H54 (cell line): Measurements from ENCODE around the gene VWA8.
A peak's percentile ranks its signal among the peaks of the same experiment; 100 is the strongest.
"Not testable (repeated sequence)": the region's sequence is repeated elsewhere in the genome, so short reads cannot be mapped to it uniquely, and the experiment has no call there.

Experiments used
- DNase-seq: peaks from one replicate; pipeline ENCODE4 v3.0.0; 2011; ENCODE audit warnings: low spot score, mixed read lengths; ENCODE audit not compliant: insufficient read length
- FAIRE-seq: peaks from 3 replicates; lab custom pipeline; 2011; peaks lifted over from hg19 to GRCh38; lab: Jason Lieb, UNC
- POLR2A ChIP-seq: IDR thresholded peaks from 2 replicates; pipeline ENCODE4 v1.6.1; 2011; ENCODE audit warnings: low read depth, mild to moderate bottlenecking, low read length

The VWA8 gene

DNA sequence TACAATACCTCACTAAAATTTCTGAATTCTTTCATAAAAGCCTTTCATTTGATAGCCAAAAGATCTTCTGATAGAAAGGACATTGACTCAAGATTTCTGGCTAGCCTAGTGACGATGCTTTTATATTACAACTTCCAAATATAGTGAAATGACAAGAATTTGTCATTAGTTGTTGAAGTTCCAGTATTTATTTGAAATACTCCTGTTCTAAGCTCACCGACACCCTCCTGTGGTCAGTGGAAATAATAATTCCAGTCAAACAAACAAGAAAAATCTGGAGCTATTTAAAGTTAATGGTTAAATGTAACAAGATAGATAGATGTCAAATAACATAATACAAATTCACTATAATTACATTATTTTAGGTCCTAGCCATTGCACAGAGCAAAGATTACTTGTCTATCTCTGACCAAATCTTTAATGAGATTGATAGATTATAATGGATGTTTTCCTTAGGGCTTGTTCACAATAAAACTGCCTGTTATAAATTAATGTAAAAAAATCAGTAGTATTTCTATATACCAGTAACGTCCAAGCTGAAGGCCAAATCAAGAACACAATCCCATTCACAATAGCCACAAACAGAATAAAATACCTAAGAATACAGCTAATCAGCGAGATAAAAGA lies 308.1 kb downstream of the VWA8 start:
- TF ChIP-seq POLR2A = no peak
- peak; percentile 23 for FAIRE-seq
- no peak for DNase-seq

DNA sequence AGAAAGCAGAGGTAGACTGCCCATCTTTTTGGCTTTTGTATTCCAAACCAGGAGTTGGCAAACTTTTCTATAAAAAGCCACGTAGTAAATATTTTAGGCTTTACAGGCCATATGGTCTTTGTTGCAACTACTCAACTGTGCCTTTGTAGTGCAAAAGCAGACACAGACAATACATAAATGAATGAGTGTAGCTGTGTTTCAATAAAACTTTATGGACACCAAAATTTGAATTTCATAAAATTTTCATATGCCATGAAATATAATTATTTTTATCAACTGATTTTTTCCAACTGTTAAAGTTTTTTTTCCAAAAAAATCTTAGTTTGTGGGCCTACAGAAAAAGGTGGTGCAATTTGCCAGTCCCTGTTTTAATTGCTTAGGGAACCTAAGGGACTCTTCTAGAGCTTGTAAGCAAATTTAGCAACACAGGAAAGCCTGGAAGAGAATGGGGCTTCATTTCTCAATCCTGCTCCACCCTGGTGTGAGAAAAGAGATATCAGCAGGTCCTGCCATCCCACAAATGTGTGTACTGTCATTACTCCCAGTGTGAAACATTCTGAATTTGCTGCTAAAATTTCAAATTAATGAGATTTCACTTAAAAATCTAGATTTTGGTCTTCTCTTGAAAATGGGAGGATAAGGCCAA lies 309.4 kb downstream of the VWA8 start:
- DNase-seq = no peak
- FAIRE-seq = no peak
- TF ChIP-seq POLR2A = no peak

- TF ChIP-seq POLR2A = no peak
- FAIRE-seq = no peak
- no peak for DNase-seq
Measured at GRCh38 chr13:41650706-41651105, 310.2 kb downstream of the VWA8 start.

DNA sequence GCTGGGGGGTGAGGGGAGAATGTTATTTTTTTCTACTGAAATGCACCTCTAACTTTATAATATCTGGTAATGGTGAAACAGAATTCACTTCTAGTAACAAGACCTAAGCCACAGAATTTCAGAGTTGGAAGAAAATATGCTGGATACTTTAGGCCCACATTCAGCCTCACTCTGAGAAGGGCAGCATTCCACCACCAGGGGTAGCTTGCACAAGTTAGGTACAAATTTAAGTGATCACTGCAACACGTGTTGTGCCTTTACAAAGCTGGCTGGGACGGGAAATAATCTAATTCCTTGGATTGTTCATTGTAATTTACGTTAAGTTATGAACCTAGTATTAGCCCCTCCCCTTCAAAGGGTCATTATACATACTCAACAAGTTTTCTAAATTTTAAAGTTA lies 311.2 kb downstream of the VWA8 start:
- no peak for TF ChIP-seq POLR2A
- FAIRE-seq (no peak), DNase-seq (no peak)

GRCh38 chr13:41648314-41648935 lies 312.5 kb downstream of the VWA8 start:
- peak; percentile 5 for DNase-seq
- no peak for TF ChIP-seq POLR2A
- FAIRE-seq = peak; percentile 90

GRCh38 chr13:41647699-41648313 lies 313.1 kb downstream of the VWA8 start:
- not testable (repeated sequence) for DNase-seq, FAIRE-seq

GRCh38 chr13:41645331-41645730 lies 315.6 kb downstream of the VWA8 start:
- no peak for DNase-seq
- no peak for TF ChIP-seq POLR2A
- FAIRE-seq = peak; percentile 15

- no peak for DNase-seq
- no peak for TF ChIP-seq POLR2A
- no peak for FAIRE-seq
Measured at GRCh38 chr13:41644742-41645141, 316.2 kb downstream of the VWA8 start.

- TF ChIP-seq POLR2A = no peak
- no peak for DNase-seq
- no peak for FAIRE-seq
Measured at GRCh38 chr13:41643507-41643906, 317.4 kb downstream of the VWA8 start.

GRCh38 chr13:41641961-41642360 lies 318.9 kb downstream of the VWA8 start:
- no peak for TF ChIP-seq POLR2A
- FAIRE-seq (no peak), DNase-seq (no peak)

DNA sequence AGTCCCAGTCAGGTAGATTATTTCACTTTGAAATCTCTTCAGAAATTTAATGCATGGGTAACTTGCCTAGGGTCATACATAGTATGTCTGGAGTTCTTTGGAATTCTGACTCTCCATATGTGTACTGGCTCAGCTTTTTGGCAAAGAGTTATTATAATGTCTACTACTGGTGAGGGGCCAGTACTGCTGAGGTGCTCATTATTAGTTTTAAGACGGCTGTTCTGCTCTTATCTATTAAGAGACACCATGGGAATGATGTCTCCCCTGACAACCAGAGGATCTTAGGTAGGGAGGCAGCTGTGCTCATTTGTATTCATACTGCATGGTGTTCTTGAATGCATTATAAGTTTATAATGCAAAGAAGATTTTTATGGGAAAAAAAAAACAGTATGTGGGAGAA lies 319.5 kb downstream of the VWA8 start:
- no peak for FAIRE-seq

DNA sequence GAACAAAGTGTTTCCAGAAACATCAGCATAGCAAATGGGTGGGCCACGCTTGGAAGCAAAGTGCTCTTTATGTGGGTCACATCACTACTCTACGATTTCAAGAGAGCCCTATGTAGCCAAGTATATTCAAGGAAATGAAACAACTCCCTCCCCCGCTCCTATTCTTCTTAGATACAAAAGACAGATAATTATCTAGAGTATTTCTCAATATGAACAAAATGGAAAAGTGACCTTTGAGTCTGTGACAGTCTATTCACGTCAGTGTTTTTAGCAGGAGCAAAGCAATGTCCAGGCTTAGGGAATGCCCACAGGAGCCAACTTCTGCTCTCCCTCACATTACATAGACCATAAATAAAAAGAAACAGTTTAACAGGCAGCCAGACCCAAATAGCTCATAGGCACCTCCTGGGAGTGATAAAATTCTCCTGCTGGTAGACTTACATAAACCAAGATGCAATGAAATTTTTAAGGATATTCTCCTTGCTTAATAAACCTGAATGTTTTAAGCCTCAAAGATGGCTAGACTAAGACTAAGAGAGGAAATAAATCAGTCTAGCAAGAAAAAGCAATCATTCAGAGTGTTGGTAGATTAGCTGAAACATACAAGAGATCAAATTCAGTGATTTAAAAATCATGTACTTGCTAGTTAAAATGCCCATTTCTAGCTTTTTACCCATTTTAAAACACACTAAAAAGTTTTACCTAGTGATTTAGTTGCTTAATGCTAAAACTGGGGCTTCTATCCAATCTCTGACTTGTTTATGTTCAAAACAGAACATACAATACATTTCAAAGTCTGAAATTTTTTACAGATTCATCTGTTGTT lies 320.7 kb downstream of the VWA8 start:
- no peak for DNase-seq
- TF ChIP-seq POLR2A = no peak
- FAIRE-seq = no peak

More for the DNA sequence above, 319.5 kb downstream of the VWA8 start:
- no peak for TF ChIP-seq POLR2A
- no peak for DNase-seq

DNA sequence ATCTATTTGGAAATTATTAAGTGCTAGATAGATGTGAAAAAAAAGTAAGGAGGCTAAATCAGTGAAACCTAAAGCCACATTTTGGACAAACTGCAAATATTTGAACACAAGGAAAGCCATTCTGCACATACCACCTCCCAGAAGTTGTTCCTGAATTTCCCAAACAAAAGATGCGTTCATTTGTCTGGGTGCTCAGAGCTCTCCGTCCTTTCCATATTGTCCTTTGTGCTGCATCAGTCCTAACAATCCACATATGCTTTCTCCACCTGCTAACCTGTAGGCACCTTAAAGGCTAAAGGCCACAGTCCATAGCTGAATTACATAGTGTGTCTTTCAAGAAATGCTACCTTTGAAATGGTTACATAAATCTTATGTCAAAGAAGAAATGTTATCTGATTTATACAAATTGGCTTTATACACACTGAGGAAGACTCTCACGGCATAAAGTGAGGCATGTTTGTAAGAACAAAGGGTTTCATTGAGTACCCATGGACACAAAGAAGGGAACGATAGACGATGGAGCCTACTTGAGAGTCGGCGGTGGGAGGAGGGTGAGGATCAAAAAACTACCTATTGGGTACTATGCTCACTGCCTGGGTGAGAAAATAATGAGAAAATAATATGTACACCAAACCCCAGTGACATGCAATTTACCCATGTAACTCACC lies 321.5 kb downstream of the VWA8 start:
- FAIRE-seq = no peak
- no peak for TF ChIP-seq POLR2A
- DNase-seq = no peak
